Epithelial cell of esophagus (primary cell): Measurements from ENCODE around the gene ACTRT3.

Experiments used
- DNase-seq: peaks from one replicate; pipeline ENCODE4 v3.0.0; 2010; ENCODE audit warnings: low read depth
- H3K4me3 ChIP-seq: 2 replicates; pipeline ENCODE4 v1.5.1; 2011; ENCODE audit warnings: mild to moderate bottlenecking, low read length, control low read depth
- TF ChIP-seq, protein P1 (sequence below): IDR thresholded peaks from 2 replicates; pipeline ENCODE4 v1.5.1; 2011; ENCODE audit warnings: low read depth, mild to moderate bottlenecking, low read length, control low read depth, inconsistent platforms; ENCODE audit not compliant: insufficient read depth; ENCODE audit errors: missing control alignments

The ACTRT3 gene

DNA sequence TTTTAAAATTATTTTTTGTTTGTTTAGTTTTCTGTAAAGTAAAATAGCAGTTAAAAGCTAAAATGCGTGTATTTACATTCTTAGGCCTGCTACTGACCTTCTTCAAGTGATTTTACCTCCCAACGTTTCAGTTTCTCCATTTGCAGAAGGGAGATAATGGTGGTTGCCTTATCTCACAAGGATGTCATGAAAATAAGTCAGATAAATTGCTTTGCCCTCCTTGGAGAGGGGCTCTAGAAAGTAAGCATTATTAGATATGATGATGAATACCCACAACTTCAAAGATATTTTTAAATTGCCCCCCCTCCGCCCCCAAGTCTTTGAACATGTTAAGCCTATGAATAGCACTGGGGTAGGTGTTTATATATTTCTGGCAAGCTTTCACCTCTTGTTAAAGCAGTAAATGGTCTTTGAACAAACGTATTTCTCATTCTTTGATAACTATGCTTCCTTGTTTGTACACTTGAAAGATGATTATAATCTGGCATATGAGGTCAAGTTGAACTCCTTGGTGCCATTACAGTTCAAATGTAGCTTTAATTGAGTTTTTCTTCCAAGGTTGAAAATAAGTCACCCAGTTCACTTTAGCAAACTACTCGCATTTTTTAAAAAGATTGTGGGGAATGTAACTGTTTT lies 10.9 kb downstream of the ACTRT3 start:
- TF ChIP-seq, protein P1, sequence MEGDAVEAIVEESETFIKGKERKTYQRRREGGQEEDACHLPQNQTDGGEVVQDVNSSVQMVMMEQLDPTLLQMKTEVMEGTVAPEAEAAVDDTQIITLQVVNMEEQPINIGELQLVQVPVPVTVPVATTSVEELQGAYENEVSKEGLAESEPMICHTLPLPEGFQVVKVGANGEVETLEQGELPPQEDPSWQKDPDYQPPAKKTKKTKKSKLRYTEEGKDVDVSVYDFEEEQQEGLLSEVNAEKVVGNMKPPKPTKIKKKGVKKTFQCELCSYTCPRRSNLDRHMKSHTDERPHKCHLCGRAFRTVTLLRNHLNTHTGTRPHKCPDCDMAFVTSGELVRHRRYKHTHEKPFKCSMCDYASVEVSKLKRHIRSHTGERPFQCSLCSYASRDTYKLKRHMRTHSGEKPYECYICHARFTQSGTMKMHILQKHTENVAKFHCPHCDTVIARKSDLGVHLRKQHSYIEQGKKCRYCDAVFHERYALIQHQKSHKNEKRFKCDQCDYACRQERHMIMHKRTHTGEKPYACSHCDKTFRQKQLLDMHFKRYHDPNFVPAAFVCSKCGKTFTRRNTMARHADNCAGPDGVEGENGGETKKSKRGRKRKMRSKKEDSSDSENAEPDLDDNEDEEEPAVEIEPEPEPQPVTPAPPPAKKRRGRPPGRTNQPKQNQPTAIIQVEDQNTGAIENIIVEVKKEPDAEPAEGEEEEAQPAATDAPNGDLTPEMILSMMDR, result no peak
- DNase-seq, result no peak
- H3K4me3 ChIP-seq, result no peak overlapping the region

GRCh38 chr3:169755488-169755887 lies 13.9 kb downstream of the ACTRT3 start:
- H3K4me3 ChIP-seq, result no peak overlapping the region
- TF ChIP-seq, protein P1, result no peak
- peak; percentile 75 for DNase-seq

GRCh38 chr3:169754711-169755110 lies 14.7 kb downstream of the ACTRT3 start:
- peak; percentile 84 for DNase-seq
- TF ChIP-seq, protein P1, result no peak
- no peak overlapping the region for H3K4me3 ChIP-seq

DNA sequence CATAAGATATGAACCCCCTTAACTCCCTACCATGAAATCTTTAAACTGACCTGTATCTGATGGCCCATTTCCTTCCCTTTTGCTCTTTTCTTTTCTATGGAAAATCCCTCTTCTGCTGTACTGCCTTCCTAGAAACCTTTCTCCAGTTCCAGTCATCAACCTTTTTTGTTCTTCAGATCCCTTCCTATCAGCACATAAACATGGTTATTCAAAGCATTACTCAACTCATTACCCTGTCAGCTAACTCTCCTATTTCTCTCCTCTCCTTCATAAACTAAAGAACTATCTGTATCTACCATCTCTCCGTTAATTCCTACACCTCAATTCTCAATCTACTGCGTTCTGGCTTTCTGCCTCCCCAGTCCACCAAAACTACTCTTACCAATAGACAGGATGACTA lies 17.5 kb downstream of the ACTRT3 start:
- no peak overlapping the region for H3K4me3 ChIP-seq
- no peak for DNase-seq
- TF ChIP-seq, protein P1, result no peak

- TF ChIP-seq, protein P1, result no peak
- no peak for DNase-seq
- H3K4me3 ChIP-seq, result no peak overlapping the region
Measured at GRCh38 chr3:169750665-169751064, 18.7 kb downstream of the ACTRT3 start.

GRCh38 chr3:169748670-169749069 lies 20.7 kb downstream of the ACTRT3 start:
- H3K4me3 ChIP-seq, result no peak overlapping the region
- peak; percentile 86 for DNase-seq
- TF ChIP-seq, protein P1, result no peak

DNA sequence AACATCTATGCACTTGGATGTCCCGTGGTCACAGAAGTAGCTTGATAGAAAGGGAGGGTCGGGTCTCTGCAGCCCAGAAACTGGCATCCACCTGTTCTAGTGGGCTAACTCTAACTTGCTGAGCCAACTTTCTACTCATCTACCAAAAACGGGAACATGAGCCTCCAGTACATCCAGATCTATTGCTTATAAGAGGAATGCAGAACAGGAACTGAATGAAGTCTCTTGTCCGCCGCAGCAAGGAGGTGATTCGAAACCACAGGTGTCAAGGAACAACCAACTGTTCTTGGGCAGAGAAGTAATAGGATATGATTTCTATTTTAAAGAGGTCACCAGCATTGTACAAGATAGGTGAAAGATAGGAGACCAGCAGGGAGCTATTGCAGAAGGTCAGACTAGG lies 22.4 kb downstream of the ACTRT3 start:
- H3K4me3 ChIP-seq, result no peak overlapping the region
- TF ChIP-seq, protein P1, result no peak
- no peak for DNase-seq
